Activated T-helper 1 cell treated with Interleukin-2 at 50 U/mL for 16 hours (primary cell): Measurements from ENCODE around the gene GEMIN8.

ENCODE experiments used
- DNase-seq: peaks from one replicate; pipeline ENCODE4 v3.0.0-alpha.2; 2020; ENCODE audit warnings: low read depth

Gene GEMIN8

GRCh38 chrX:14029425-14030173, at the start of gene GEMIN8:
Gene GEMIN8 (minus strand): TSS chrX:14029892. CDS start chrX:14021478, 8,414 bp downstream.
- DNase-seq = peak; percentile 84

GRCh38 chrX:14076639-14077038, 46.9 kb upstream of the GEMIN8 start:
- no peak for DNase-seq

- no peak for DNase-seq
Observed at GRCh38 chrX:14073556-14073955, 43.9 kb upstream of the GEMIN8 start.

GRCh38 chrX:14073071-14073470, 43.4 kb upstream of the GEMIN8 start:
- DNase-seq = no peak

GRCh38 chrX:14065800-14066199, 36.1 kb upstream of the GEMIN8 start:
- DNase-seq = no peak

- no peak for DNase-seq
Observed at GRCh38 chrX:14064626-14065432, 35.1 kb upstream of the GEMIN8 start.

- no peak for DNase-seq
Observed at GRCh38 chrX:14062524-14062923, 32.8 kb upstream of the GEMIN8 start.

GRCh38 chrX:14056206-14056605, 26.5 kb upstream of the GEMIN8 start:
- DNase-seq = no peak

- DNase-seq = no peak
Observed at GRCh38 chrX:14051416-14051815, 21.7 kb upstream of the GEMIN8 start.

GRCh38 chrX:14050709-14051108, 21.0 kb upstream of the GEMIN8 start:
- no peak for DNase-seq

GRCh38 chrX:14043209-14043608, 13.5 kb upstream of the GEMIN8 start:
- DNase-seq = no peak

- DNase-seq = peak; percentile 31
Observed at GRCh38 chrX:14039344-14039743, 9.7 kb upstream of the GEMIN8 start.

- no peak for DNase-seq
Observed at GRCh38 chrX:14038375-14039085, 8.8 kb upstream of the GEMIN8 start.

GRCh38 chrX:14032406-14032805, 2.7 kb upstream of the GEMIN8 start:
- peak; percentile 28 for DNase-seq

- DNase-seq = no peak
Observed at GRCh38 chrX:14030174-14030530, 460 bp upstream of the GEMIN8 start.

- DNase-seq = no peak
Observed at GRCh38 chrX:14029039-14029424, 660 bp downstream of the GEMIN8 start.

- no peak for DNase-seq
Observed at GRCh38 chrX:14028473-14028872, 1.2 kb downstream of the GEMIN8 start.

- DNase-seq = no peak
Observed at GRCh38 chrX:14027511-14028019, 2.1 kb downstream of the GEMIN8 start.

- DNase-seq = no peak
Observed at GRCh38 chrX:14027036-14027435, 2.7 kb downstream of the GEMIN8 start.

GRCh38 chrX:14026121-14026520, 3.6 kb downstream of the GEMIN8 start:
- no peak for DNase-seq

- no peak for DNase-seq
Observed at GRCh38 chrX:14022019-14022418, 7.7 kb downstream of the GEMIN8 start.

- no peak for DNase-seq
Observed at GRCh38 chrX:14017399-14017798, 12.3 kb downstream of the GEMIN8 start.

- no peak for DNase-seq
Observed at GRCh38 chrX:14015941-14016340, 13.8 kb downstream of the GEMIN8 start.
